K562 (cell line): ENCODE results near the gene SNTG2. TPM values are rescaled to one million over a fixed set of nuclear protein-coding genes. Genes with fewer than 3 reads are reported as not detected.

Experiments used
- ATAC-seq: fragments of 200-7000 bp; cut with Tn5 transposase; 3 replicates; pipeline ENCODE4 v1.9.1; 2020; ENCODE audit warnings: moderate library complexity
- BruUV-seq: library from RNA; stranded (reverse); fragments of 400-500 nt; replicated peaks from 2 replicates; lab custom pipeline; 2021; lab: Mats Ljungman, UMichigan
- CTCF ChIA-PET: fragments of 300-600 bp; formaldehyde crosslinking; extraction: SDS; loops from one replicate; lab custom pipeline; 2021; ENCODE audit warnings: low intra/inter-chr PET ratio; lab: Yijun Ruan, JAX
- POLR2A ChIA-PET: fragments of 300-600, 350-650 bp; sonication (Branson Sonifier 250); formaldehyde crosslinking; extraction: SDS; loops from one replicate; lab custom pipeline; 2021; ENCODE audit warnings: antibody characterized with exemption, inconsistent platforms; lab: Yijun Ruan, JAX
- DNase-seq, 4 experiments: peaks; one replicate each; pipeline versions ENCODE4 v3.0.0 to v3.0.0-alpha.2; 2011 to 2018; ENCODE audit warnings: low spot score in 3 of 4, mixed read lengths in 3 of 4; ENCODE audit errors: extremely low read depth in 1 of 4
- FAIRE-seq: peaks from 2 replicates; lab custom pipeline; 2011; peaks lifted over from hg19 to GRCh38; lab: Jason Lieb, UNC
- H2AFZ ChIP-seq: 2 replicates; pipeline ENCODE4 v1.6.0; 2011; ENCODE audit warnings: low read depth, low read length, control low read depth, inconsistent platforms
- H3K27ac ChIP-seq: fragments of 200-600 bp; 3 replicates; pipeline ENCODE4 v1.8.0; 2011; ENCODE audit warnings: low read depth, mild to moderate bottlenecking, control low read depth, inconsistent platforms, low read length, moderate library complexity, mixed read lengths; ENCODE audit errors: extremely low read depth
- H3K27me3 ChIP-seq, 2 experiments: fragments of 300-600 bp in 1 of 2; 2 replicates in 1 of 2; 3 replicates in 1 of 2; pipeline versions ENCODE4 v1.6.0 to v1.8.0; 2011; ENCODE audit warnings: inconsistent platforms in 2 of 2, low read length in 2 of 2, mild to moderate bottlenecking in 1 of 2, mixed read lengths in 1 of 2, moderate library complexity in 1 of 2; ENCODE audit not compliant: control insufficient read depth in 2 of 2, insufficient read depth in 2 of 2
- H3K36me3 ChIP-seq: fragments of 300-600 bp; 3 replicates; pipeline ENCODE4 v1.8.0; 2011; ENCODE audit warnings: mild to moderate bottlenecking, low read length, inconsistent platforms; ENCODE audit not compliant: control insufficient read depth, insufficient read depth
- H3K4me1 ChIP-seq, 2 experiments: fragments of 200-600 bp in 1 of 2; replicated peaks in 1 of 2; 2 replicates in 1 of 2; 3 replicates in 1 of 2; pipeline versions ENCODE4 v1.5.1 to v1.8.0; 2011; ENCODE audit warnings: inconsistent platforms in 2 of 2, low read length in 2 of 2, mild to moderate bottlenecking in 1 of 2, mixed read lengths in 1 of 2, moderate library complexity in 1 of 2; ENCODE audit not compliant: control insufficient read depth in 2 of 2, insufficient read depth in 2 of 2
- H3K4me2 ChIP-seq: 2 replicates; pipeline ENCODE4 v1.6.1; 2011; ENCODE audit warnings: low read length, control low read depth, inconsistent platforms, mixed read lengths; ENCODE audit not compliant: insufficient read depth
- H3K4me3 ChIP-seq: fragments of 200-600 bp; sonication (generic), shearing (Covaris generic); 2 replicates; pipeline ENCODE4 v1.5.1; 2016; ENCODE audit warnings: control low read depth, inconsistent platforms
- H3K79me2 ChIP-seq: fragments of 200-600 bp; 3 replicates; pipeline ENCODE4 v1.8.0; 2011; ENCODE audit warnings: low read length, inconsistent platforms; ENCODE audit not compliant: control insufficient read depth, insufficient read depth
- H3K9ac ChIP-seq, 2 experiments: 2 replicates each; pipeline versions ENCODE4 v1.6.0 to v1.6.1; 2011; ENCODE audit warnings: low read depth in 2 of 2, low read length in 2 of 2, control low read depth in 1 of 2, inconsistent platforms in 1 of 2, mild to moderate bottlenecking in 1 of 2, mixed read lengths in 1 of 2; ENCODE audit not compliant: insufficient read depth in 1 of 2
- H3K9me1 ChIP-seq: one replicate; pipeline ENCODE4 v1.6.0; 2011; ENCODE audit warnings: inconsistent platforms, mild to moderate bottlenecking, low read length, moderate library complexity; ENCODE audit not compliant: control insufficient read depth, insufficient read depth
- H3K9me3 ChIP-seq: replicated peaks from 2 replicates; pipeline ENCODE4 v1.5.1; 2011; ENCODE audit warnings: low read depth, low read length, inconsistent platforms; ENCODE audit not compliant: control insufficient read depth, insufficient read depth
- H4K20me1 ChIP-seq: replicated peaks from 2 replicates; pipeline ENCODE4 v1.6.1; 2011; ENCODE audit warnings: low read length, inconsistent platforms, mixed read lengths; ENCODE audit not compliant: control insufficient read depth, insufficient read depth
- ATF4 ChIP-seq: fragments of 450-650 bp; formaldehyde crosslinking; IDR thresholded peaks from 2 replicates; pipeline ENCODE4 v1.4.0; 2022; ENCODE audit warnings: mild to moderate bottlenecking, moderate library complexity
- BCOR ChIP-seq: fragments of 450-650 bp; IDR thresholded peaks from 2 replicates; pipeline ENCODE4 v1.6.1; 2016
- C11orf30 ChIP-seq: fragments of 450-650 bp; IDR thresholded peaks from 2 replicates; pipeline ENCODE4 v1.6.1; 2016; ENCODE audit warnings: low read depth, mild to moderate bottlenecking
- E2F8 ChIP-seq: fragments of 450-650 bp; IDR thresholded peaks from 2 replicates; pipeline ENCODE4 v1.7.1; 2018; ENCODE audit warnings: mild to moderate bottlenecking, low read depth; ENCODE audit not compliant: partially characterized antibody
- KLF13 ChIP-seq: fragments of 450-650 bp; IDR thresholded peaks from 2 replicates; pipeline ENCODE4 v1.6.1; 2016; ENCODE audit warnings: missing genetic modification characterization, low read depth, mild to moderate bottlenecking, missing compliant biosample characterization, moderate library complexity, borderline replicate concordance
- MAFK ChIP-seq: IDR thresholded peaks from 2 replicates; pipeline ENCODE4 v1.6.1; 2011; ENCODE audit warnings: low read length, improper control_type of control experiment
- MTA2 ChIP-seq: fragments of 450-650 bp; IDR thresholded peaks from 2 replicates; pipeline ENCODE4 v1.6.1; 2016; ENCODE audit warnings: low read depth
- MTF1 ChIP-seq: fragments of 250-450 bp; sonication (Bioruptor Pico); IDR thresholded peaks from 2 replicates; pipeline ENCODE4 v1.9.0; 2021; ENCODE audit warnings: moderate library complexity, mild to moderate bottlenecking, inconsistent platforms, borderline replicate concordance
- MXI1 ChIP-seq: IDR thresholded peaks from 2 replicates; pipeline ENCODE4 v1.6.1; 2011; ENCODE audit warnings: low read depth, mild to moderate bottlenecking, improper control_type of control experiment, low read length
- PATZ1 ChIP-seq: fragments of 250-450 bp; sonication (Bioruptor Pico); IDR thresholded peaks from 2 replicates; pipeline ENCODE4 v1.5.0; 2020; ENCODE audit warnings: mild to moderate bottlenecking, borderline replicate concordance
- TAF15 ChIP-seq: fragments of 200-400 bp; formaldehyde crosslinking; IDR thresholded peaks from 2 replicates; pipeline ENCODE4 v1.6.1; 2017; ENCODE audit warnings: mild to moderate bottlenecking, low read depth, low read length, moderate library complexity
- ZBTB8A ChIP-seq: fragments of 450-650 bp; IDR thresholded peaks from 2 replicates; pipeline ENCODE4 v1.6.1; 2018; ENCODE audit warnings: mild to moderate bottlenecking, moderate library complexity; ENCODE audit not compliant: partially characterized antibody
- WGBS: fragments of 100-300 bp; shearing (Covaris generic); methylation state at CpG from one replicate; pipeline ENCODE4 v1.1.6; 2016; ENCODE audit warnings: low coverage, mixed read lengths; ENCODE audit not compliant: insufficient coverage; ENCODE audit errors: missing lambda C conversion rate; 5-methylcytosine and 5-hydroxymethylcytosine counted together
- in situ Hi-C: fragments of 300-500 bp; cut with MboI; formaldehyde crosslinking; loops from 4 replicates; pipeline ENCODE4 v1.15.0; 2018; ENCODE audit warnings: inconsistent platforms, mixed read lengths
- intact Hi-C: fragments of 100-400 bp; cut with micrococcal nuclease; formaldehyde crosslinking; loops from 2 replicates; pipeline ENCODE4 v1.14.2; 2022
- polyA plus RNA-seq, 8 experiments: library from polyadenylated mRNA; depleted of rRNA in 4 of 8; stranded (reverse) in 5 of 8; unstranded in 3 of 8; fragments of >200 nt; fragmentation: Nextera tagmentation in 2 of 8; fragmentation: Illumina TruSeq in 1 of 8; extraction: Ambion mirVana in 2 of 8; extraction: Trizol in 1 of 8; gene quantifications; 2 replicates each; pipeline versions ENCODE4 v1.2.1 to v1.2.3, GENCODE V29; 2011 to 2014; ENCODE audit warnings: inconsistent platforms in 1 of 8, missing spikeins in 1 of 8
- total RNA-seq, 7 experiments: library from RNA; depleted of rRNA in 6 of 7; stranded (reverse); fragments of >200 nt in 6 of 7; fragmentation: Illumina TruSeq in 2 of 7; extraction: Trizol in 2 of 7; gene quantifications; 2 replicates each; pipeline versions ENCODE4 v1.2.1 to v1.2.3, GENCODE V29; 2011 to 2021; ENCODE audit warnings: low replicate concordance in 1 of 7

The SNTG2 gene
- total and polyA plus RNA-seq, 9 of the 15 experiments (the other 6 are each of a cell fraction or from before 2014, with no cell fraction given) = not detected

GRCh38 chr2:1039549-1039948 lies 88.9 kb downstream of the SNTG2 start:
- H4K20me1 ChIP-seq = no peaks in the 10 kb centered on the region
- intact Hi-C loops = no loop called here
- H3K4me2 ChIP-seq = no peak overlapping the region
- no peaks in the 10 kb centered on the region for H3K27me3 ChIP-seq
- no TSS peak for BruUV-seq
- POLR2A ChIA-PET = interaction anchor here (0.6 kb wide), 1 partner anchor 62 kb away, joined by 4 read pairs; no protein-coding TSS in a partner anchor
- H3K9ac ChIP-seq = no peak overlapping the region
- in situ Hi-C loops = no loop called here
- no peak overlapping the region for H2AFZ ChIP-seq
- H3K9me3 ChIP-seq = no peaks in the 10 kb centered on the region
- H3K4me1 ChIP-seq = no peaks in the 10 kb centered on the region
- TF ChIP-seq PATZ1 (CRISPR knock-in tag) = no peak
- TF ChIP-seq MXI1 = no peak
- no peak for TF ChIP-seq E2F8
- TF ChIP-seq BCOR = no peak
- no peak for TF ChIP-seq MAFK
- TF ChIP-seq MTF1 (CRISPR knock-in tag) = no peak
- TF ChIP-seq MTA2 = no peak
- TF ChIP-seq KLF13 (tag) = no peak
- no peak for TF ChIP-seq C11orf30
- TF ChIP-seq ATF4 (CRISPR knock-in tag) = no peak
- TF ChIP-seq ZBTB8A = no peak
- TF ChIP-seq TAF15 = no peak
- CTCF ChIA-PET = no interaction called here
- ATAC-seq = no peak
- no peaks in the 10 kb centered on the region for H3K79me2 ChIP-seq
- H3K27ac ChIP-seq = no peak overlapping the region
- no peak overlapping the region for H3K4me3 ChIP-seq
- no peak for DNase-seq
- no peak for FAIRE-seq
- H3K9me1 ChIP-seq = no peaks in the 10 kb centered on the region
- WGBS = 0% methylated on average over 5 of the region's 5 CpGs
- H3K36me3 ChIP-seq = no peaks in the 10 kb centered on the region
